Measurements from ENCODE around the gene OR1J2. TPM values are rescaled to one million over a fixed set of nuclear protein-coding genes. Genes with fewer than 3 reads are reported as not detected.

Gene OR1J2
- total RNA-seq, 6 experiments from 2014 or later: not detected

- Histone ChIP-seq H3K27me3 (peaks cover 0 to 4% of the 10 kb centered on the region in 2 donors), H3K27ac (no peak overlapping the region), H3K9me3 (no peaks in the 10 kb centered on the region), H3K4me3 (no peak overlapping the region), H3K36me3 (no peaks in the 10 kb centered on the region), H3K4me1 (no peaks in the 10 kb centered on the region)
- ATAC-seq (no peak), DNase-seq (no peak)
- TF ChIP-seq POLR2A (IDR thresholded peaks at IDR 0.05) (no peak), CTCF (IDR thresholded peaks at IDR 0.05) (no peak)
- WGBS (ENCODE audit: insufficient coverage, low coverage, low lambda C conversion rate, missing lambda C conversion rate): 84% methylated on average over 5 of the region's 5 CpGs
- intact Hi-C loops (cut with DNase I): no loop called here
Observed at GRCh38 chr9:122479062-122479461, 31.5 kb upstream of the OR1J2 start.

DNA sequence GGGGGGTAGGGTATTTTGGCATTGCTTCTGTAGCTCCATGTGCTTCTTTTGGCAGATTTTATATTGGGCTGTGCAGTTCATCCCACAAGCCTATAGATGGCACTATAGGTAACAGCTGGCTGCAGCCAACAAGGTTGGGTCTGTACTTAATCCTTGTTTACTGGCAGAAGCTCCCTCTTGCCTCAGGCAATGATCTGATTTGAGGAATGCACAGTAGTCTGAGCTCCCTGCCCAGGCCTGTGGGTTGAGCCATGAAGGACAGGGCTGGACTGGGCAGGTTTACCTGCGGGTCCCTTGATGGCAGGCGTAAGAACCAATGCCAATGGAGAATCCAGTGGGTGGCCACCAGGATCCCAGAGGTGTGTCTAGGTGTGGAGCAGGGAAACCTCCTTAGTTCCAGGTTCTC is 11.7 kb upstream of the OR1J2 start:
- peak; percentile 30 to 72 (median 58) for TF ChIP-seq CTCF (IDR thresholded peaks at IDR 0.05)
- no peak for TF ChIP-seq POLR2A (IDR thresholded peaks at IDR 0.05)
- DNase-seq: no peak
- H3K27me3 ChIP-seq: no peaks in the 10 kb centered on the region
- ATAC-seq: peak; percentile 70 to 89 (median 76)
- no CpG with 5 or more reads among the region's 2 CpGs for WGBS (ENCODE audit: insufficient coverage, low coverage, low lambda C conversion rate, missing lambda C conversion rate)
- no peaks in the 10 kb centered on the region for H3K36me3 ChIP-seq
- H3K4me1 ChIP-seq: no peaks in the 10 kb centered on the region
- intact Hi-C loops (cut with DNase I): no loop called here
- H3K27ac ChIP-seq: no peak overlapping the region
- no peak overlapping the region for H3K4me3 ChIP-seq
- H3K9me3 ChIP-seq: no peaks in the 10 kb centered on the region

GRCh38 chr9:122506964-122507363 is 3.6 kb upstream of the OR1J2 start:
- Histone ChIP-seq H3K27ac (no peak overlapping the region), H3K36me3 (no peaks in the 10 kb centered on the region), H3K4me3 (no peak overlapping the region), H3K4me1 (no peaks in the 10 kb centered on the region), H3K27me3 (no peaks in the 10 kb centered on the region), H3K9me3 (no peaks in the 10 kb centered on the region)
- ATAC-seq: no peak
- WGBS (ENCODE audit: insufficient coverage, low coverage, low lambda C conversion rate, missing lambda C conversion rate): 19% methylated on average over 2 of the region's 2 CpGs
- no peak for DNase-seq
- intact Hi-C loops (cut with DNase I): no loop called here
- TF ChIP-seq POLR2A (IDR thresholded peaks at IDR 0.05) (no peak), CTCF (IDR thresholded peaks at IDR 0.05) (no peak)

GRCh38 chr9:122518226-122518625 is 7.6 kb downstream of the OR1J2 start:
- no peaks in the 10 kb centered on the region for H3K27me3 ChIP-seq
- intact Hi-C loops (cut with DNase I): no loop called here
- H3K4me3 ChIP-seq: no peak overlapping the region
- H3K27ac ChIP-seq: no peak overlapping the region
- TF ChIP-seq POLR2A (IDR thresholded peaks at IDR 0.05) (no peak), CTCF (IDR thresholded peaks at IDR 0.05) (no peak)
- H3K36me3 ChIP-seq: no peaks in the 10 kb centered on the region
- 46% methylated on average over 2 of the region's 2 CpGs for WGBS (ENCODE audit: insufficient coverage, low coverage, low lambda C conversion rate, missing lambda C conversion rate)
- DNase-seq: no peak
- H3K4me1 ChIP-seq: no peaks in the 10 kb centered on the region
- H3K9me3 ChIP-seq: no peaks in the 10 kb centered on the region
- ATAC-seq: no peak

- TF ChIP-seq POLR2A (IDR thresholded peaks at IDR 0.05): no peak
- no peak for TF ChIP-seq CTCF (IDR thresholded peaks at IDR 0.05)
- 69% methylated on average over 4 of the region's 4 CpGs for WGBS (ENCODE audit: insufficient coverage, low coverage, low lambda C conversion rate, missing lambda C conversion rate)
Observed at GRCh38 chr9:122518841-122519240, 8.2 kb downstream of the OR1J2 start, which contains the start of gene OR1J4. Gene OR1J4 (plus strand): TSS chr9:122519141. CDS start chr9:122519141, 0 bp downstream.

More at GRCh38 chr9:122518841-122519240, 8.2 kb downstream of the OR1J2 start, which contains the start of gene OR1J4:
- intact Hi-C loops (cut with DNase I): no loop called here
- ATAC-seq (no peak), DNase-seq (no peak)
- Histone ChIP-seq H3K27me3 (no peaks in the 10 kb centered on the region), H3K4me3 (no peak within 1 kb of the TSS), H3K9me3 (no peaks in the 10 kb centered on the region), H3K27ac (no peak within 1 kb of the TSS), H3K36me3 (no peaks in the 10 kb centered on the region), H3K4me1 (no peaks in the 10 kb centered on the region)
